GM12878 (cell line): ENCODE measurements around the gene ACTMAP. TPM values are rescaled to one million over a fixed set of nuclear protein-coding genes. Genes with fewer than 3 reads are reported as not detected.

ENCODE experiments used
- ATAC-seq: fragments of 200-7000 bp; cut with Tn5 transposase; 3 replicates; pipeline ENCODE4 v1.9.1; 2020; ENCODE audit warnings: mild to moderate bottlenecking, moderate library complexity
- BruUV-seq: library from RNA; stranded (reverse); fragments of 400-500 nt; replicated peaks from 2 replicates; lab custom pipeline; 2021; lab: Mats Ljungman, UMichigan
- CTCF ChIA-PET: fragments of 300-600 bp; sonication (Branson Sonifier 250); formaldehyde crosslinking; extraction: SDS; loops from one replicate; lab custom pipeline; 2021; ENCODE audit warnings: inconsistent platforms; lab: Yijun Ruan, JAX
- POLR2A ChIA-PET: fragments of 350-600 bp; formaldehyde crosslinking; extraction: SDS; loops from one replicate; lab custom pipeline; 2021; ENCODE audit warnings: inconsistent platforms; lab: Charles Lee
- RAD21 ChIA-PET: fragments of 300-600 bp; sonication (Branson Sonifier 250); formaldehyde crosslinking; loops from one replicate; lab custom pipeline; 2023; ENCODE audit warnings: antibody characterized with exemption; ENCODE audit not compliant: unreplicated experiment; lab: Charles Lee
- SMC1A ChIA-PET: fragments of 300-600 bp; sonication (Branson Sonifier 250); formaldehyde crosslinking; loops from one replicate; lab custom pipeline; 2023; ENCODE audit not compliant: unreplicated experiment, uncharacterized antibody; lab: Charles Lee
- DNase-seq: peaks from one replicate; pipeline ENCODE4 v3.0.0-alpha.2; 2011; ENCODE audit warnings: low read depth, low spot score
- FAIRE-seq: peaks from 3 replicates; lab custom pipeline; 2011; peaks lifted over from hg19 to GRCh38; lab: Jason Lieb, UNC
- H2AFZ ChIP-seq: 2 replicates; pipeline ENCODE4 v1.6.0; 2011; ENCODE audit warnings: low read depth, low read length, control low read depth; ENCODE audit not compliant: control insufficient read depth
- H3K27ac ChIP-seq: 2 replicates; pipeline ENCODE4 v1.5.1; 2011; ENCODE audit warnings: control low read depth; ENCODE audit not compliant: control insufficient read depth, insufficient read depth
- H3K27me3 ChIP-seq, 2 experiments: replicated peaks in 1 of 2; 2 replicates each; pipeline versions ENCODE4 v1.6.0 to v1.6.1; 2011; ENCODE audit warnings: low read length in 1 of 2; ENCODE audit not compliant: control insufficient read depth in 2 of 2, insufficient read depth in 2 of 2
- H3K36me3 ChIP-seq, 2 experiments: 2 replicates each; pipeline ENCODE4 v1.5.1; 2011; ENCODE audit warnings: low read length in 1 of 2; ENCODE audit not compliant: control insufficient read depth in 2 of 2, insufficient read depth in 2 of 2
- H3K4me1 ChIP-seq: 2 replicates; pipeline ENCODE4 v1.6.1; 2011; ENCODE audit warnings: mild to moderate bottlenecking, low read length, moderate library complexity, mixed read lengths; ENCODE audit not compliant: control insufficient read depth, insufficient read depth
- H3K4me2 ChIP-seq: 2 replicates; pipeline ENCODE4 v1.6.0; 2011; ENCODE audit warnings: control low read depth; ENCODE audit not compliant: control insufficient read depth, insufficient read depth
- H3K4me3 ChIP-seq: fragments of 200-600 bp; sonication (generic); 2 replicates; pipeline ENCODE4 v1.5.1; 2016
- H3K79me2 ChIP-seq: 2 replicates; pipeline ENCODE4 v1.6.0; 2011; ENCODE audit warnings: low read length; ENCODE audit not compliant: control insufficient read depth, insufficient read depth
- H3K9ac ChIP-seq: 2 replicates; pipeline ENCODE4 v1.8.0; 2011; ENCODE audit warnings: low read length, control low read depth, mixed read lengths; ENCODE audit not compliant: control insufficient read depth, insufficient read depth
- H3K9me3 ChIP-seq: replicated peaks from 3 replicates; pipeline ENCODE4 v1.5.1; 2011; ENCODE audit warnings: mild to moderate bottlenecking, low read length; ENCODE audit not compliant: control insufficient read depth, insufficient read depth
- H4K20me1 ChIP-seq: 2 replicates; pipeline ENCODE4 v1.6.0; 2011; ENCODE audit not compliant: control insufficient read depth, insufficient read depth
- DPF2 ChIP-seq: fragments of 450-650 bp; IDR thresholded peaks from 2 replicates; pipeline ENCODE4 v1.6.1; 2017; ENCODE audit warnings: mild to moderate bottlenecking
- JUNB ChIP-seq: IDR thresholded peaks from 2 replicates; pipeline ENCODE4 v1.6.1; 2016; ENCODE audit warnings: antibody characterized with exemption, mild to moderate bottlenecking
- MXI1 ChIP-seq: fragments of 150-350 bp; IDR thresholded peaks from 2 replicates; pipeline ENCODE4 v1.6.1; 2011; ENCODE audit warnings: low read depth, mild to moderate bottlenecking, inconsistent platforms, low read length, improper control_type of control experiment
- SREBF2 ChIP-seq: IDR thresholded peaks from 2 replicates; pipeline ENCODE4 v1.6.1; 2012; ENCODE audit warnings: mild to moderate bottlenecking, low read length
- USF1 ChIP-seq: IDR thresholded peaks from 2 replicates; pipeline ENCODE4 v1.6.1; 2011; ENCODE audit warnings: borderline replicate concordance, low read depth, mild to moderate bottlenecking, moderate library complexity, mixed read lengths, low read length; ENCODE audit not compliant: insufficient read depth; ENCODE audit errors: extremely low read length
- ZNF384 ChIP-seq: IDR thresholded peaks from 2 replicates; pipeline ENCODE4 v1.6.1; 2012; ENCODE audit warnings: low read depth, mild to moderate bottlenecking, low read length, improper control_type of control experiment, borderline replicate concordance
- ZNF687 ChIP-seq: fragments of 450-650 bp; IDR thresholded peaks from 2 replicates; pipeline ENCODE4 v1.6.1; 2017; ENCODE audit warnings: mild to moderate bottlenecking, moderate library complexity
- WGBS: methylation state at CpG from one replicate; pipeline ENCODE4 v1.1.6; 2016; ENCODE audit warnings: low lambda C conversion rate; ENCODE audit not compliant: insufficient replicate concordance, insufficient coverage; ENCODE audit errors: missing lambda C conversion rate; 5-methylcytosine and 5-hydroxymethylcytosine counted together
- in situ Hi-C: fragments of 300-500 bp; cut with MboI; formaldehyde crosslinking; loops from 9 replicates; pipeline ENCODE4 v1.14.3; 2018; ENCODE audit warnings: mixed read lengths
- intact Hi-C: fragments of 100-400 bp; cut with micrococcal nuclease; formaldehyde crosslinking; loops from one replicate; pipeline ENCODE4 v1.14.2; 2022; ENCODE audit not compliant: unreplicated experiment
- polyA plus RNA-seq, 11 experiments: library from polyadenylated mRNA; depleted of rRNA in 4 of 11; unstranded in 6 of 11; stranded (reverse) in 5 of 11; fragments of >200 nt; fragmentation: Nextera tagmentation in 4 of 11; fragmentation: Illumina TruSeq in 1 of 11; extraction: Ambion mirVana in 4 of 11; extraction: Trizol in 1 of 11; gene quantifications; 1 replicate in 1 of 11; 2 replicates in 10 of 11; pipeline versions ENCODE4 v1.2.1 to v1.2.3, GENCODE V29; 2011 to 2016; ENCODE audit warnings: inconsistent platforms in 2 of 11, missing spikeins in 2 of 11, low read depth in 1 of 11
- total RNA-seq, 4 experiments: library from RNA; depleted of rRNA in 3 of 4; stranded (reverse); fragments of >200 nt in 3 of 4; fragmentation: Illumina TruSeq in 1 of 4; extraction: Trizol in 1 of 4; gene quantifications; 2 replicates each; pipeline versions ENCODE4 v1.2.1 to v1.2.3, GENCODE V29; 2013 to 2021

The ACTMAP gene
- total and polyA plus RNA-seq, 10 of the 15 experiments (the other 5 are each of a cell fraction or from before 2014, with no cell fraction given): 3.0 to 26.2 (median 11.1) TPM

DNA sequence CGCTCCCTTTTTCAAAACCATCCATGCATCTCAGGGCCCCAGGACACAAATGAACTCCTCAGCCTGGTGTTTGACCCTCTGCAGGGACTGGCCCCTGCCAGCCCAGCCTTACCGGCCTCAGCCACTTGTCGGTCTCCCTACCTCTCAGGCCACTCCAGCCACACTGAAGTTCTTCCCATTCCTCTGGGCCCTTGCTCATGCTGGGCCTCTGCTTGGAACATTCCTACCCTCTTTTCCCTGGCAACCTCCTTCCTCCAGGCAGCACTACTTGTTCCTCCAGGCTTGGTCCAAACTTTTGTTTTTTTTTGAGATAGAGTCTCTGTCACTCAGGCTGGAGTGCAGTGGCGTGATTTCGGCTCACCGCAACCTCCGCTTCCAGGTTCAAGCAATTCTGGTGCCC lies 41.1 kb upstream of the ACTMAP start (continued):
- TF ChIP-seq ZNF687 (no peak), JUNB (no peak)

GRCh38 chr19:40786060-40787037 lies 36.1 kb upstream of the ACTMAP start:
- CTCF ChIA-PET: interaction anchor here (1.5 kb wide), 1 partner anchor 8 kb away, joined by 5 read pairs; the partner anchor contains the start of gene RAB4B
- DNase-seq (no peak), FAIRE-seq (no peak), ATAC-seq (no peak)
- H4K20me1 ChIP-seq: no peaks in the 10 kb centered on the region
- H3K4me2 ChIP-seq: no peak overlapping the region
- RAD21 ChIA-PET: interaction anchor here (1.0 kb wide), 1 partner anchor 9 kb away, joined by 4 read pairs; the partner anchor contains the start of gene RAB4B
- TF ChIP-seq ZNF384 (no peak), USF1 (no peak), SREBF2 (no peak), MXI1 (no peak), DPF2 (no peak)
- no peaks in the 10 kb centered on the region for H3K27me3 ChIP-seq
- intact Hi-C loops (no loop called here), in situ Hi-C loops (no loop called here)
- H2AFZ ChIP-seq: no peak overlapping the region
- POLR2A ChIA-PET: interaction anchor here (1.8 kb wide), 1 partner anchor 8 kb away, joined by 10 read pairs; the partner anchor contains the start of gene RAB4B
- no peak overlapping the region for H3K4me3 ChIP-seq
- H3K4me1 ChIP-seq: peaks cover 1% of the 10 kb centered on the region; the same call in 1 of the 2 replicates
- no TSS peak for BruUV-seq
- 96% methylated on average over 24 of the region's 25 CpGs for WGBS
- no peak overlapping the region for H3K9ac ChIP-seq
- no peaks in the 10 kb centered on the region for H3K79me2 ChIP-seq
- no peaks in the 10 kb centered on the region for H3K9me3 ChIP-seq
- H3K27ac ChIP-seq: no peak overlapping the region
- no peaks in the 10 kb centered on the region for H3K36me3 ChIP-seq
- SMC1A ChIA-PET: no interaction called here
